Lower leg skin (tissue), 4 donors: Measurements from ENCODE around the gene DPP6. TPM values are rescaled to one million over a fixed set of nuclear protein-coding genes. Genes with fewer than 3 reads are reported as not detected.

ENCODE experiments used
- DNase-seq, 2 donors: peaks; one replicate each; pipeline ENCODE4 v3.0.0-alpha.2; 2019; ENCODE audit warnings: low spot score in 2 of 2
- H3K4me3 ChIP-seq: fragments of 200-600 bp; sonication (generic); 2 replicates; pipeline ENCODE4 v1.5.1; 2017; ENCODE audit warnings: mild to moderate bottlenecking, low read depth; ENCODE audit not compliant: poor library complexity, severe bottlenecking
- CTCF ChIP-seq, 3 donors: fragments of 450-650 bp; IDR thresholded peaks; one replicate each; pipeline ENCODE4 v1.5.1; 2016; ENCODE audit warnings: antibody characterized with exemption in 3 of 3, mild to moderate bottlenecking in 3 of 3, moderate library complexity in 2 of 3
- POLR2A ChIP-seq, 2 donors: fragments of 450-650 bp; IDR thresholded peaks; one replicate each; pipeline ENCODE4 v1.6.1; 2016 to 2017; ENCODE audit warnings: antibody characterized with exemption in 2 of 2, mild to moderate bottlenecking in 1 of 2, moderate library complexity in 1 of 2
- WGBS, 2 donors: methylation state at CpG; one replicate each; pipeline ENCODE4 v1.1.5; 2018; 5-methylcytosine and 5-hydroxymethylcytosine counted together
- intact Hi-C: fragments of 100-400 bp; cut with DNase I; formaldehyde crosslinking; loops from one replicate; pipeline ENCODE4 v1.15.0; 2023; ENCODE audit warnings: low total_unique reads
- total RNA-seq, 4 donors: library from RNA; depleted of rRNA; stranded (reverse); fragments of >200 nt; gene quantifications; one replicate each; pipeline ENCODE4 v1.1.0, GENCODE V29; 2016

Gene DPP6
- total RNA-seq, 4 donors from 2014 or later = 1.0 to 4.5 (median 2.9) TPM

GRCh38 chr7:154721086-154721485 lies 668.9 kb downstream of the DPP6 start:
- no peak for DNase-seq
- intact Hi-C loops = no loop called here
- WGBS, 2 donors = 80 to 83% methylated on average over 7 of the region's 7 CpGs
- TF ChIP-seq CTCF (IDR thresholded peaks at IDR 0.05) (no peak), POLR2A (IDR thresholded peaks at IDR 0.05) (no peak)
- no peak overlapping the region for H3K4me3 ChIP-seq

- WGBS, 2 donors = 79 to 81% methylated on average over 3 to 4 of the region's 4 CpGs
- H3K4me3 ChIP-seq = no peak overlapping the region
- TF ChIP-seq POLR2A (IDR thresholded peaks at IDR 0.05) (no peak), CTCF (IDR thresholded peaks at IDR 0.05) (no peak)
- intact Hi-C loops = no loop called here
- no peak for DNase-seq
These were observed 674.2 kb downstream of the DPP6 start for GRCh38 chr7:154726368-154726767.

- intact Hi-C loops = no loop called here
- no peak for DNase-seq
- no peak for TF ChIP-seq POLR2A (IDR thresholded peaks at IDR 0.05)
- no peak for TF ChIP-seq CTCF (IDR thresholded peaks at IDR 0.05)
- H3K4me3 ChIP-seq = no peak overlapping the region
- WGBS, 2 donors = 46 to 51% methylated on average over 3 of the region's 3 CpGs
These were observed 676.9 kb downstream of the DPP6 start for GRCh38 chr7:154729056-154729455.

- WGBS, 2 donors = 82% methylated on average over 3 of the region's 3 CpGs
- intact Hi-C loops = no loop called here
- no peak for TF ChIP-seq POLR2A (IDR thresholded peaks at IDR 0.05)
- TF ChIP-seq CTCF (IDR thresholded peaks at IDR 0.05) = no peak
- no peak overlapping the region for H3K4me3 ChIP-seq
- DNase-seq = peak in 1 of 2 donors; percentile 74
These were observed 683.6 kb downstream of the DPP6 start for GRCh38 chr7:154735766-154736165.

GRCh38 chr7:154736389-154736788 lies 684.2 kb downstream of the DPP6 start:
- H3K4me3 ChIP-seq = no peak overlapping the region
- 63 to 75% methylated on average over 3 of the region's 3 CpGs for WGBS, 2 donors
- no peak for TF ChIP-seq CTCF (IDR thresholded peaks at IDR 0.05)
- no peak for TF ChIP-seq POLR2A (IDR thresholded peaks at IDR 0.05)
- intact Hi-C loops = no loop called here
- DNase-seq = no peak

- TF ChIP-seq CTCF (IDR thresholded peaks at IDR 0.05) (no peak), POLR2A (IDR thresholded peaks at IDR 0.05) (no peak)
- H3K4me3 ChIP-seq = no peak overlapping the region
- intact Hi-C loops = no loop called here
- DNase-seq = no peak
- WGBS, 2 donors = 73 to 76% methylated on average over 5 of the region's 5 CpGs
These were observed 686.0 kb downstream of the DPP6 start for GRCh38 chr7:154738216-154738615.
